HG03108 (cell line): ENCODE measurements around the gene EMSY.
"Not testable (repeated sequence)": the region's sequence is repeated elsewhere in the genome, so short reads cannot be mapped to it uniquely, and the experiment has no call there.

Source experiments
- ATAC-seq: cut with Tn5 transposase; IDR thresholded peaks from one replicate; pipeline ENCODE4 v1.9.1; 2021; ENCODE audit warnings: moderate library complexity; ENCODE audit not compliant: unreplicated experiment

The EMSY gene

GRCh38 chr11:76592025-76592914 lies 147.5 kb downstream of the EMSY start:
- ATAC-seq, result no peak

GRCh38 chr11:76592961-76593360 lies 148.1 kb downstream of the EMSY start:
- ATAC-seq, result no peak

- ATAC-seq, result not testable (repeated sequence)
These were observed 150.3 kb downstream of the EMSY start for GRCh38 chr11:76595091-76595490.

- ATAC-seq, result no peak
These were observed 151.8 kb downstream of the EMSY start for GRCh38 chr11:76596652-76597051.

- no peak for ATAC-seq
These were observed 153.0 kb downstream of the EMSY start for GRCh38 chr11:76597533-76598425.

- ATAC-seq, result no peak
These were observed 153.6 kb downstream of the EMSY start for GRCh38 chr11:76598426-76598839.

- ATAC-seq, result no peak
These were observed 154.5 kb downstream of the EMSY start for GRCh38 chr11:76599041-76600013.

- ATAC-seq, result no peak
These were observed 155.4 kb downstream of the EMSY start for GRCh38 chr11:76600124-76600655.

- ATAC-seq, result no peak
These were observed 156.5 kb downstream of the EMSY start for GRCh38 chr11:76601272-76601671.

GRCh38 chr11:76601724-76602123 lies 156.9 kb downstream of the EMSY start:
- ATAC-seq, result no peak

- no peak for ATAC-seq
These were observed 157.6 kb downstream of the EMSY start for GRCh38 chr11:76602431-76602861.
